Suprapubic skin (tissue), 4 donors: ENCODE results near the gene ZNF184.

ENCODE experiments used
- POLR2A ChIP-seq, 2 donors: fragments of 450-650 bp; IDR thresholded peaks; one replicate each; pipeline ENCODE4 v1.6.1; 2017; ENCODE audit warnings: antibody characterized with exemption in 2 of 2, mild to moderate bottlenecking in 2 of 2, moderate library complexity in 2 of 2
- POLR2AphosphoS5 ChIP-seq, 3 donors: sonication (generic); formaldehyde crosslinking; IDR thresholded peaks; one replicate each; pipeline ENCODE4 v1.6.1; 2017; ENCODE audit warnings: antibody characterized with exemption in 3 of 3
- TF ChIP-seq, protein P1 (sequence below), 2 donors: fragments of 200-600 bp in 1 of 2; fragments of 450-650 bp in 1 of 2; sonication (generic) in 1 of 2; IDR thresholded peaks; one replicate each; pipeline ENCODE4 v1.5.1; 2016 to 2019; ENCODE audit warnings: antibody characterized with exemption in 2 of 2, mild to moderate bottlenecking in 1 of 2, moderate library complexity in 1 of 2

DNA sequence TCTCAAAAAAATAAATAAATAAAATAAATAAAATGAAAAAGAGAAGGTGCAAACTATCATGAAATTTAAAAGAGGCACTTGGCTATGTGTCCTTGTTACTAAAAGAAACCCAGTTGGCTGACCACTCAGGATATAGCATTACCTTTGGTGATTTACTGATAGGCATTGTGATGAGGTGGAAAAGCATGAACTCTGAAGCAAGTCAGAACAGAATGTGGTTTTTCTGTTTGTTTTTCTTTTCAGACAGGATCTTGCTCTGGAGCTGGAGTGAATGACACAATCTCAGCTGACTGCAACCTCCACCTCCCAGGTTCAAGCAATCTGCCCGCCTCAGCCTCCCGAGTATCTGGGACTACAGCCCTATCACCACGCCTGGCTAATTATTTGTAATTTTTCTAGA is 31.9 kb downstream of the ZNF184 start:
- TF ChIP-seq, protein P1, sequence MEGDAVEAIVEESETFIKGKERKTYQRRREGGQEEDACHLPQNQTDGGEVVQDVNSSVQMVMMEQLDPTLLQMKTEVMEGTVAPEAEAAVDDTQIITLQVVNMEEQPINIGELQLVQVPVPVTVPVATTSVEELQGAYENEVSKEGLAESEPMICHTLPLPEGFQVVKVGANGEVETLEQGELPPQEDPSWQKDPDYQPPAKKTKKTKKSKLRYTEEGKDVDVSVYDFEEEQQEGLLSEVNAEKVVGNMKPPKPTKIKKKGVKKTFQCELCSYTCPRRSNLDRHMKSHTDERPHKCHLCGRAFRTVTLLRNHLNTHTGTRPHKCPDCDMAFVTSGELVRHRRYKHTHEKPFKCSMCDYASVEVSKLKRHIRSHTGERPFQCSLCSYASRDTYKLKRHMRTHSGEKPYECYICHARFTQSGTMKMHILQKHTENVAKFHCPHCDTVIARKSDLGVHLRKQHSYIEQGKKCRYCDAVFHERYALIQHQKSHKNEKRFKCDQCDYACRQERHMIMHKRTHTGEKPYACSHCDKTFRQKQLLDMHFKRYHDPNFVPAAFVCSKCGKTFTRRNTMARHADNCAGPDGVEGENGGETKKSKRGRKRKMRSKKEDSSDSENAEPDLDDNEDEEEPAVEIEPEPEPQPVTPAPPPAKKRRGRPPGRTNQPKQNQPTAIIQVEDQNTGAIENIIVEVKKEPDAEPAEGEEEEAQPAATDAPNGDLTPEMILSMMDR (IDR thresholded peaks at IDR 0.05): no peak
- TF ChIP-seq POLR2AphosphoS5 (IDR thresholded peaks at IDR 0.05): no peak
- no peak for TF ChIP-seq POLR2A (IDR thresholded peaks at IDR 0.05)
